SH-SY5Y (cell line): ENCODE data around the gene ALOX15.

Experiments used
- GATA2 ChIP-seq: IDR thresholded peaks from 2 replicates; pipeline ENCODE4 v1.6.1; 2011; ENCODE audit warnings: mild to moderate bottlenecking, low read depth, low read length
- GATA3 ChIP-seq: IDR thresholded peaks from 2 replicates; pipeline ENCODE4 v1.6.1; 2011; ENCODE audit warnings: low read depth, mild to moderate bottlenecking, low read length, moderate library complexity

GRCh38 chr17:4636474-4637100, 4.9 kb downstream of the ALOX15 start:
- TF ChIP-seq GATA2: no peak
- no peak for TF ChIP-seq GATA3
